Dedifferentiated amniotic fluid mesenchymal stem cell (primary cell): ENCODE results near the gene ADGRL3.

ENCODE experiments used
- DNase-seq: peaks from one replicate; pipeline ENCODE4 v3.0.0-alpha.2; 2016; ENCODE audit errors: extremely low spot score

Gene ADGRL3

GRCh38 chr4:61996943-61997342 lies 796.8 kb downstream of the ADGRL3 start:
- no peak for DNase-seq

- no peak for DNase-seq
Measured at GRCh38 chr4:61997831-61998230, 797.7 kb downstream of the ADGRL3 start.

- no peak for DNase-seq
Measured at GRCh38 chr4:62003695-62004094, 803.6 kb downstream of the ADGRL3 start.

GRCh38 chr4:62004881-62005280 lies 804.8 kb downstream of the ADGRL3 start:
- no peak for DNase-seq

- no peak for DNase-seq
Measured at GRCh38 chr4:62006108-62006507, 806.0 kb downstream of the ADGRL3 start.

GRCh38 chr4:62015043-62015739 lies 815.1 kb downstream of the ADGRL3 start:
- no peak for DNase-seq

- no peak for DNase-seq
Measured at GRCh38 chr4:62018537-62018936, 818.4 kb downstream of the ADGRL3 start.

GRCh38 chr4:62023633-62024032 lies 823.5 kb downstream of the ADGRL3 start:
- DNase-seq, result no peak

- DNase-seq, result no peak
Measured at GRCh38 chr4:62028745-62029144, 828.6 kb downstream of the ADGRL3 start.

- no peak for DNase-seq
Measured at GRCh38 chr4:62030958-62031357, 830.8 kb downstream of the ADGRL3 start.

GRCh38 chr4:62037571-62037970 lies 837.4 kb downstream of the ADGRL3 start:
- no peak for DNase-seq

- DNase-seq, result no peak
Measured at GRCh38 chr4:62051332-62051731, 851.2 kb downstream of the ADGRL3 start.

GRCh38 chr4:62053974-62054373 lies 853.8 kb downstream of the ADGRL3 start:
- DNase-seq, result no peak

- no peak for DNase-seq
Measured at GRCh38 chr4:62057031-62057430, 856.9 kb downstream of the ADGRL3 start.

- DNase-seq, result no peak
Measured at GRCh38 chr4:62058571-62058970, 858.4 kb downstream of the ADGRL3 start.

GRCh38 chr4:62070291-62070852 lies 870.2 kb downstream of the ADGRL3 start:
- no peak for DNase-seq

GRCh38 chr4:62075089-62075488 lies 875.0 kb downstream of the ADGRL3 start:
- no peak for DNase-seq

GRCh38 chr4:62075521-62075920 lies 875.4 kb downstream of the ADGRL3 start:
- DNase-seq, result no peak

- DNase-seq, result no peak
Measured at GRCh38 chr4:62077406-62077805, 877.3 kb downstream of the ADGRL3 start.

- no peak for DNase-seq
Measured at GRCh38 chr4:62080431-62080830, 880.3 kb downstream of the ADGRL3 start.

GRCh38 chr4:62087706-62088105 lies 887.6 kb downstream of the ADGRL3 start:
- no peak for DNase-seq

GRCh38 chr4:62093735-62094134 lies 893.6 kb downstream of the ADGRL3 start:
- DNase-seq, result no peak

- DNase-seq, result no peak
Measured at GRCh38 chr4:62096881-62097280, 896.8 kb downstream of the ADGRL3 start.

- no peak for DNase-seq
Measured at GRCh38 chr4:62115216-62115615, 915.1 kb downstream of the ADGRL3 start.
